Brain pericyte (primary cell): ENCODE data around the gene SLC38A3.
"Not testable (repeated sequence)": the region's sequence is repeated elsewhere in the genome, so short reads cannot be mapped to it uniquely, and the experiment has no call there.

ENCODE experiments used
- DNase-seq: peaks from one replicate; pipeline ENCODE4 v3.0.0-alpha.2; 2012; ENCODE audit warnings: low read depth, low spot score

SLC38A3 gene

DNA sequence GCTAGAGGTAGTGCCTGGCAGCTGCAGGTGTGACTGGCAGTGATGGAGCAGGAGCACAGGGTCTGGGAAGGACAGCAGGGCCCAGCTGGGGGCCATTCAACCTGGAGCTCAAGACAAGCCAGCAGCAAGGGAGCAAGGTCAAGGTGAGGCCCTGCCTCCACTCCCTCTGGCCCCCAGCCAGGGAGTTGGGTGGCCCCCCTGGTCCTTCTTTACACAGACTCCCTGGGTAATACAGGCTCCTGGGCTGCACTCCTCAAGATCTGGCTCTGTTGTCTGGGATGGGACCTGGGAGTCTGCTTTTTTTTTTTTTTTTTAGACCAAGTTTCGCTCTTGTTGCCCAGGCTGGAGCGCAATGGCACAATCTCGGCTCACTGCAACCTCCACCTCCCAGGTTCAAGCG is 45.4 kb downstream of the SLC38A3 start:
- DNase-seq, result no peak

DNA sequence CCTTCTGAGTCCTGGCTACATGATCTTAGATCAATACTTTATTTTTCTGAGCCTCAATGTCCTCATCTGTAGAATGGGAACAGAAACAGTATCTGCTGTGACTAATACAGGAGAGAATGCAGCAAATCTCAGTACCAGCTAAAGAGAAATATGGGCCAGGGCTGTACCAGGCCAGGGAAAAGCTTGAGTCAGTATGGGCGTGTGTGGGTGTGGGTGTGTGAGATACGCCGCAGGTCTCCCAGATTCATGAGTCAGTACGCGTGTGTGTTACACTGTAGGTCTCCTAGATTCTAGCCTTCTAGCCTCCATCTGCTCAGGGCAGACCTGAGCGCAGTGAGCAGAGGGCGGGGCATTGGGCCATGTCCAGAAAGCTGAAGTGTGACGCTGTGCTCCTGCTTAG is 46.1 kb downstream of the SLC38A3 start:
- no peak for DNase-seq

DNA sequence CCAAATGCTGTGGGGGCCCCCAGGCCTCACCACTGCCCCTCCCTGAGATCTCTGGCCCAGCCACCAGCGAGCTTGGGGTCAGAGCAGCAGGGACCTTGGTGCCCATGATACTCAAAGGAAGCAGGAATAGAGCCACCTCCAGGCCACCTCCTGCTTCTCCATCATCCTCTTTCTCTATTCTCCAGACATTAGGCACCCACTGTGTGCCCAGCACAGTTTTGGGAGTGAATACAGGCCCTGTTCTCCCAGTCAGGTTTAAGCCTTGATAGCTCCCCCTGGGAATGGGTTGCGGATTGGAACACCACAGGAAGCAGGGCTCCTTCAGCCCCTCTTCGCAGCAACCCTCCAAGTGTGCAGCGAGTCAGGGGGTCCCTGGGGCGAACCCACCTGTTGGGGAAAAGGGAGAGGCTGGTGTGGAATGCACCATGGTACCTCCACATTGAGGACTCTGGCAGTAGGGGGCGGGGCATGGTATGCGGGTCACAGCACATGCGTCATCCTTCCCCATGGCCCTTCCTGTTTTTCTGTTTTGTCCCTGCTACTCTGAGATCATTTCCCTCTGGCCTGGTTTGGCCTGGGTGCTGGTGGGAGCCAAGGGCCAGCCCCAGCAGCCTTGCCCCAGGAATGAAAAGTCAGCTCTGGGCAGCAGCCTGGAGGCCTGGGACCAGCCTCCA is 49.6 kb downstream of the SLC38A3 start:
- no peak for DNase-seq

DNA sequence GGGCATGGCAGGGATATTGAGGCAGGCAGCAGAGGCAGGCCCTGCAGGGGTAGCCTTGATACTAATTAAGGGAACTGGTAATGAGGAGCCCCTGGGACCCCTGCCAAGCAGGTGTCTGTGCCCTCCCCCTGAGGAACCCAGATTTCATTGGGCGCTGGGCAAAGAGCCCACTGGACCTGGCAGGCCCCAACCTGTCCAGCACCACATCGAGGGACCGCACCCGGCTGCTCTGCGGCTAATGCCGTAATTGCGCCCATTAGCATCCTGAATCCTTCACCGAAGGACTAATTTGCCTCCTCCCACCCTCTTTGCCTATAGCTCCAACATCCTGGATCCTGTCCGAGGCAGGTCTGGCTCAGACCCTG is 50.2 kb downstream of the SLC38A3 start:
- DNase-seq, result no peak

DNA sequence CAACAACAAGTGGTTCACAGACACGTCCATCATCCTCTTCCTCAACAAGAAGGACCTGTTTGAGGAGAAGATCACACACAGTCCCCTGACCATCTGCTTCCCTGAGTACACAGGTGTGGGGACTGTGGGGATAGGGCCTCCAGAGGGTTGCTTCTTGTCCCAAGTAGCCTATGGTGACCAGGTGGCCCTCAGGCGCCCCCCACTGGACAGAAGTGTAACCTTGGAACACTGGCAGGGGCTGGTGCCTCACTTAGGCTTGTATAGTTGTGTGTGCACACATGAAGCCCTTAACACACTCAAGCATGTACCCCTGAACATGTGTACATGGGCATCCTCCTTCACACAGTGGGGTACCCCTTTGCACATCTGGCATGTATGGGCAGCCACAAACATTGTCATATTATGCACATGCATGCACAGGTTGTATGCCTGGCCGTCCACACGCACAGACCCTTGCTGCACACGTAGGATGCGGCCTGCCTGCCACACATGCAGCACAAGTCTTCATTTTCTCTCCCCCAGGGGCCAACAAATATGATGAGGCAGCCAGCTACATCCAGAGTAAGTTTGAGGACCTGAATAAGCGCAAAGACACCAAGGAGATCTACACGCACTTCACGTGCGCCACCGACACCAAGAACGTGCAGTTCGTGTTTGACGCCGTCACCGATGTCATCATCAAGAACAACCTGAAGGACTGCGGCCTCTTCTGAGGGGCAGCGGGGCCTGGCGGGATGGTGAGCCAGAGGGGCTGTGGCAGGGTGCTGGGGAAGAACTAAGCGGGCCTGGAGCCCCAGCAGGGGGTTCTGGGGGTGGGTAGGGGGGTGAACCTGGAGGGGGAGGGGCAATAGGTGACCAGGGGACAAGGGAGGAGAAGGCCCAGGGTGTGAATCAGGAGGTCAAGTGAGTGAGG is 52.2 kb downstream of the SLC38A3 start:
- no peak for DNase-seq

DNA sequence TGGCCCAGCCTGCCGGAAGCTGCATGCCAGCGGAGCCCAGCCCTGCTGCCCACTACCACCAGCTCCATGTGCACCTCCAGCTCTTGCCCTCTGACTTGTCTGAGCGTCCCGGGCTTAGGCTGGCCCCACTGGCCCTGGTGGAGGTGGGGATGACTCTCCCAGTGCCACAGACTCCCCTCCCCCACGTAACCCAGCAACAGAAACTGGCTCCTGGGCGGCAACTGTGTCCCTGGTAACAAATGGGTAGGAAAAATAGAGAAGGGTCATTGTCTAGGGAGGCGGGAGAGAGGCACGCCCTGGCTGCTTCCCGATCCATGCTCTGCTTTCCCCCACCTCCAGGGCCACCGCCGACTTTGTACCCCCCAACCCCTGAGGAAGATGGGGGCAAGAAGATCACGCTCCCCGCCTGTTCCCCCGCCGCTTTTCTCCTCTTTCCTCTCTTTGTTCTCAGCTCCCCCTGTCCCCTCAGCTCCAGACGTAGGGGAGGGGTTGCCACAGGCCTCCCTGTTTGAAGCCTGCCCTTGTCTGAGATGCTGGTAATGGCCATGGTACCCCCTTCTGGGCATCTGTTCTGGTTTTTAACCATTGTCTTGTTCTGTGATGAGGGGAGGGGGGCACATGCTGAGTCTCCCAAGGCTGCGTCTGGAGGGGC is 53.1 kb downstream of the SLC38A3 start:
- no peak for DNase-seq

DNA sequence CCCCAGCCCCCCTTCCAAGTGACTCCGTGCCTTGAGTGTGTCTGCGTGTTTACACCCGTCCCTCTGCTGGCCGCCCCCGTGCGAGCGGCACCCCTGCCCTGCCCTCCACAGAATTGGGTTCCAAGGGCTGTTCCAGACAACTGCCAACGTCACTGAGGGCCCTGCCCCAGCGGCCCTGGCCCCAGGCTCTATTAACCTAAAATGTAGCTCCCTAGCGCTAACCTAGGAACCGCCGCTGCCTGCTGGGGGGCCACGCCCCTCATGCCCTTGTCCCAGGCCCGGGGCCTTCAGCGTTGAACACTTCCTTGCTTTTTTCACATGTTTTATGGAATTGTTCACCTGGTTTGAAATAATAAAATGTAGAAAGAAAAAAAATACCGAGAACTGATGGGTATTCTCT is 53.9 kb downstream of the SLC38A3 start:
- no peak for DNase-seq

DNA sequence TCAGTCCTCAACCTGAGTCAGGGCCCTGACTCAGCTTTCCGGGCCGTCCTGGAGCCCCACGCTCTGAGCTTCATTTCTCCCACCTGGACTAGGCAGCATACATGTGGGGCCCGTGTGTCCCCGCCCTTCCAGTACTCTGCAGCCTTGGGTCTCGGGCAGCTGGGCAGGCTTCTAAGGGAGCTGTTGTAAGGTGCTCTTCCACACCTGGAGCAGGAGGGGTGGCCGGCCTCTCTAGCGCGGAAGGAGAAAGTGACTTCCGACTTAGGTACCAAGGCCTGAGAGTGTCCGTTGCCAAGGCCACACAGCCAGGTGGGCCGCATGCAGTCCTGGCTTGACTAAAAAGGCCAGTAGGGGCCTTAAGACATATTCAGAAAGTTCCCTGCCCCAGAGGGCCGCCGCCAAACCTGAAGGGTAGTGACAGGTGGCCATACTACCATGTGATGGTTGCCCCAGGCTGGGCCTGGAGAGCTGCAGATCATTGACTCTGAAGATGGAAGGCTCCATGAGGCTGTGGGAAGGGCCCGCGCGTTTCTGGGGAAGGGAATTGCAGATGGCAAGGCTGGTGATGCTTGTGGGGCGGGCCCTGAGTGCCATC is 54.5 kb downstream of the SLC38A3 start:
- DNase-seq, result no peak

DNA sequence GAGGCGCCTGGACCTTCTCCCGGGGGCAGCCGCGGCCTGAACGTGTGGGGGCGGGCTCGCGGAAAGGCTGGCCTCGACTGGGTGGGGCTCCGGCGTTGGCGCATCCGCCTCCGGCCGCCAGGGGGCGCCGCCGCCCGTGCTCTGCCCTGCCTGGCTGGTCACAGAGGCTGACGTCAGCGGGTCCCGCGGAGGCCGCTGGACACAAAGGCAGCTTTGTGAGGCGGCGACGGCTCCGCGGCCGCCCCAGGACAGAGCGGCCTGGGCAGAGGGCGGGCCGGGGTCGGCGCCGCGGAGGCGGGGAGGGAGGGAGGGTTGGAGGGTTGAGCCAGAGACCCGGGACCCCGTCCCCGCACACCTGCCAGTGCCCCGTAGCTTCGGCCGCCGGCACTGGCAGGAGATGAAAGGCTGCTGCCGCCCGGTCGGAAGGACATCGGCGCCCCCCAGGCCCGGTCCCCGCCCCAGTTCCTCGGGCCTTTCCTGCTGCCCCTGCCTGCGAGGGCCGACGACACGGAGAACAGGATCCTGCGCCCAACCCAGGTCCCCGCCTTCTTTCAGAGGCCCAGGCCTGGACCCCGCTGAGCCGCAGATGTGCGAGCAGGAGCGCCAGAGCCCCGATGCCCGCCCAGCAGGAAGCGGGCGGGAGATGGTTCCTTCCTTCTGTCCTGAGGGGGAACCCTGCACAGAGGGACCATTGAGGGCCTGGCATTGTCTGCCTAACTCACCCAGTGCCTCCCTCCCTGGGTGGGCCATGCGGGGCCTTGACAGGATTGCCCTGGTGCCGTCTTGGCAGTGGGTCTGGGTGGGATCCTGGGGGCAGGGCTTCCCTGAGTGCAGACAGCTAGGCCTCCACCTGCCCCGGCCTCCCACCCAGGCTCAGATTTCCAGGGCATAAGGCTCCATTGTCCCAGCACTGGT is 55.2 kb downstream of the SLC38A3 start:
- no peak for DNase-seq

DNA sequence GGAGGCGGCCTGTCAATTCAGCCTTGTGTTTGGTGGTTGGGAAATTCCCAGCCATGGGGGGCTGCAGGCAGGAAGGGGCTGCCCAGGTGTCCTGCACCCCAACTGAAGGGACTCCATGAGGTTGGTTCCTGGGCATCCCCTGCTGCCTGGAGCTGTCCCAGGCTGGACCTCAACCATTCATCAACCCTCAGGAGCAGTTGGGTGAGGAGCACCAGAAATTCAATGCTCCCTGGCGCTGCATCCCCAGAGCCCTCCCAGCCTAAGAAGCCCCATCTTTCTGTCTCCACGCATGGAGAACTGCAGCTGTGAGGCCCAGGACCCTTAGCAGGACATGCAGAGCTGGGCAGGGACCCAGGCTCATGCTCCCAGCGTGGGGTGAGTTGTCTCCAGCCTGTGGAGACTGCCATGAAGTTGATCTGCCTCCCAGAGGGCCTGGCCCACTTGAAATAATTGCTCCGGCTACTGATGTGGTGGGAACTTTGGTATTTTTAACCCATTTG is 55.9 kb downstream of the SLC38A3 start:
- no peak for DNase-seq

DNA sequence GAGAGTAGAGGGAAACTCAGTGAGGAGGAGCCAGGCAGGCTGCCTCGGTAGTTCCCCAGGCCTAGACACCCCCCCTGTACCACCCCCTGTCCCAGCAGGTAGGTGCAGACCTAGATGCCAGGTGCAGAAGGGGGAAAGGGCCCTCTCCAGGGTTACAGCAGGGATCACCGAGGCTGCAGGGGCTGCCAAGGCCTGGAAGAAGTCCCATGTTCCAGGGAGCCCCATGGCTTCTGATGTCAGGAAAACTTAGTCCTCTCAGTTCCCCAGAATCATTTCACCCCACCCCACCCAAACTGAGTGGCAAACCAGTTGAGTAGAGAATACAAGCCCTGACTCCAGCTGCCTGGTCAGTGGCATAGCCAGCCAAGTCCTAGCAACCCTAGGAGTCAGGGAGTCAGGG is 56.4 kb downstream of the SLC38A3 start:
- DNase-seq, result no peak

DNA sequence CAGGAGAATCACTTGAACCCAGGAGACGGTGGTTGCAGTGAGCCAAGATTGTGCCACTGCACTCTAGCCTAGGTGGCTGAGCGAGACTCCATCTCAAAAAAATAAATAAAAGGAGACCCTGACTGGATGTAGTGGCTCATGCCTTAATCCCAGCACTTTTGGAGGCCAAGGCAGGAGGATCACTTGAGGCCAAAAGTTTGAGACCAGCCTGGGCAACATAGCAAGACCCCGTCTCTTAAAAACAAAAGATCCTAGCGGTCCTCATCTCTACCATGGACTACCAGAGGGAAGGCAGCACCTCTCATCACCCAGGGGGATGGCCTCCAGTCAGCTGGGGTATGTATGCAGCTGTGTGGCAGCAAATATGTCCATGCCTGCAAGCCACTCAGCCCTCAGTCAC is 57.1 kb downstream of the SLC38A3 start:
- DNase-seq, result not testable (repeated sequence)

DNA sequence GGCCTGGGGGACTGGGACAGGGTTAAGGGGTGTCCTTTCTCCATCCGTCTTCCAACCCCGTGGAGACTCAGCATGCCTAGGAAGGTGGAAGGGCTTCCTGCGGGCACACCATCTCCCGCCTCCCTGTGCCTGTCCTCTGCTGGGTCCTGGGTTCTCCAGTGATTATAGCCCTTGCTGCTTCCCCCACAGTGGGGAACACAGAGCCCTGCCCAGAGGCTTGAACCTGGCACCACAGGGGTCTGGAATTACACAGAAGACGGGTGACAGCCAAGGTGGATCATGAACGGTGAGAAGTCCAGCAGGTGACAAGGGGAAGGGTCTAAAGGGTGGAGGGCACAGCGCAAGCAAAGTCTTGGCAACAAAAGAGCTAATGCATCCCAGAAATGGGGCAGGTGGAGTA is 57.7 kb downstream of the SLC38A3 start:
- no peak for DNase-seq

DNA sequence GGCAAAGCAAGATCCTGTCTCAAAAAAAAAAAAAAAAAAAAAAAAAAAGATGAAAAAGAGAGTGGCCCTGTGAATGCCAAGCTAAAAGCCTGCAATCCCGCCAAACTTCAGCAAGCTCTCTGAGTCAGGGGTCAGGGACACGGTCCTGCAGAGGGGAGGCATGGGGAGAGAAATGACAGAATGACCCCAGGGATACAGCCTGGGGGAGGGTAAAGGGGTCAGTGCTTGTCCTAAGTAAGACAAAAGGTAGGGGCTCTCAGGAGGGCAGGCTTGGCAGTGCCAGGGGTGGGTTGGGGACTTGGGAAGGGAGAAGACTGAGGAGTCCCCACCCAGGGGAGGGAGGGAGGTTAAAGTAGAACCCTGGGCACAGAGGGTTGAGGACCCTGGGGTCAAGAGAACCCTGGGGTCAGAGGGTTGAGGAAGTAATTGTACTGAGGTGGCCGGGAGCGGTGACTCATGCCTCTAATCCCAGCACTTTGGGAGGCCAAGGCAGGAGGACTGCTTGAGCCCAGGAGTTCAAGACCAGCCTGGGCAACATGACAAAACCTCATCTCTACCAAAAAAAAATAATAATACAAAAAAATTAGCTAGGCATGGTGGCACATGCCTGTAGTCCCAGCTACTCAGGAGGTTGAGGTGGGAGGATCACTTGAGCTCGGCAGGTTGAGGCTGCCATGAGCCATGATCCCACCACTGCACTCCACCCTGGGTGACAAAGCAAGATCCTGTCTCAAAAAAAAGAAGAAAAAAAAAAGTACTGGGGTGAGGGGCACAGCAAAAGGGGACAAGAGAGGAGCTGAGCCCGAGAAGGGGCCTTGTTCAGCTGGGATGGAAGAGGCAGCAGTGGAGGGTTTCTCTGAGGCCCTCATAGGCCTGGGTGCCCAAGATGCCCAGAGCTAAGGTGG is 58.7 kb downstream of the SLC38A3 start:
- no peak for DNase-seq

DNA sequence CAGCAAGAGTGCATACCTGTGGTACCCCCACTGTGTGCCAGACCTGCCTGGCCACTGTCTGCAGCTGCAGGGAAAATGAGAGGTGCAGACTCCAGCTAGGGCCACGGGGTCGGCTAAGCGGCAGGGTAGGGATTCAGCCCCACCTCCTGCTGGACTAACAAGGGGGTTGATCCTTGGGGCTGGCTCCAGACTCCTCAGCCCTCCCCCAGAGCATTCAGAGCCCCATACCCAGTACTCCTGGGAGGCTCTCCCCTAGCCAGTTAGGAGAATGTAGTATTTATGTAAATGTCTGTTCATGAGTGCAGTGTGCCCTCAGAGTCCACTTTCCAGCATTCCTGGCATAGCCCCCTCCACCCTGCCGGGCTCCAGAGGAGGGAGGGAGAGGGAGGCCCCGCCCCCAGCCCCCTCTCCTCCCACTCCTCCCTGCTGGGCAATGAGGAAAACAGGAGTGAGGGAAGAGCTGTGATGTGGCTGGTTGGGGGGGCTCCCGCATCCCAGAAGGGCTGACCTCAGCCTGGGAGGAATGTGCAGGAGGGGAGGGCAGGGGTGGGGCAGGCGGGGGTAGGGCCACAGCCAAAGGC is 59.4 kb downstream of the SLC38A3 start:
- DNase-seq, result peak; percentile 75

DNA sequence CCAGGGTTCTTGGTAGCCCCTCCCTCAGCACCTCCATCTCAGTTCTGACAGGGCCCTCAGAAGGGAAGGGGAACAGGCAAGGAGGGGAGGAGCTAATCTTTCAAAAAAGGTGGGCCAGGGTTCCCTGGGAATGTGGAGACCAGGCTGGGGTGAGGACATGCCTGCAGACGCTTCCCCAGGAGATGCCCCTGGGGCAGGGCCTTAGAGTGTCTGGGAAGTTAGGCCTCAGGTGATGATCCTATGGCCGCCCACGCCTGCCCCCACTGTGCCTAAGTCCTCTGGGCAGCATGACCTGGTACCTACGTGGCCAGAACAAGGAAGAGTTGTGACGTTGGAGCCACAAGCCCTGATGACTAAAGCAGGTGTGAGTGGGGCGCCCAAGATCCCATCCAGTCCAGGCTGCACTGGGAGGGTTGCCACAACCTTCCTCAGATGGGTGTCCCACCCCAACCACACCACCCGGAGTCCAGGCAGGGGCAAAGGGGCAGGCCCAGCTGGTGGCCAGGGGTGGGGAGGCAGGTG is 60.0 kb downstream of the SLC38A3 start:
- DNase-seq, result no peak

DNA sequence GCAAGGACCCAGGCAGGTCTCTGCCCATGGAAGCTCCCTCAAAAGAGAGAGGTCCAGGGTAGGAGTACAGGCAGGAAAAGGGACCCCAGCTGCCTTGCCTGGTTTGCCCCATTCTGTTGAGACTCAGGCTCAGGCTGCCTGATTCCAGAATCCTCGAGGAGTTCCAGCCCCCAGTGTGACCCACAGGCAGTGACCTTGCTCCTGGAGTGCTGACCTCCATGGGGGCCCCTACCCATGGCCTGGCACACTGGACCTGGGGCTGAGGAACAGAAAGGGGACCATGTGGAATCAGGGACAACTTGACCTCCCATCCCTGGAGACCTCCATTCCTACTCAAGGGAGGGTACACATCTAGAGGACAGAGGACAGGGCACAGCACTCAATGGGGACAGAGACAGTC is 60.5 kb downstream of the SLC38A3 start:
- no peak for DNase-seq

DNA sequence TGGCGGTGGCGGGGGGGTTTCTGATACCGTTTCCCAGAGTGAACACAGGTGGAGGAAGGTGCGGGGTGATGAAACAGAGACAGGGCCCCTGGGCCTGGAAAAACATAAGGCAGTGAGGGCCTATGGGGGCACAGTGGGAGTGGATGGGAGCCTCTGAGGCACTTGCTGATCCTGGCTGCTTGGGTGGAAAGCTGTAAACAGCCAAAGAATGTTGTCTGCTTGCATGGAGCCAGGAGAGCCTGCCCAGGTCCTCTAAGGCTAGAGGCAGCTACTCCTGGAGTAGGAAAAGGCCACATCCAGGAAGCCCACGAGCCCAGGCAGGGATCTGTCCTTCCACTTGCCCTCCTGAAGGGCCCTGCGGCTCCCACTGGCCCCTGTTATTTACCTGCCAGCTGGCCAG is 60.9 kb downstream of the SLC38A3 start:
- DNase-seq, result no peak

DNA sequence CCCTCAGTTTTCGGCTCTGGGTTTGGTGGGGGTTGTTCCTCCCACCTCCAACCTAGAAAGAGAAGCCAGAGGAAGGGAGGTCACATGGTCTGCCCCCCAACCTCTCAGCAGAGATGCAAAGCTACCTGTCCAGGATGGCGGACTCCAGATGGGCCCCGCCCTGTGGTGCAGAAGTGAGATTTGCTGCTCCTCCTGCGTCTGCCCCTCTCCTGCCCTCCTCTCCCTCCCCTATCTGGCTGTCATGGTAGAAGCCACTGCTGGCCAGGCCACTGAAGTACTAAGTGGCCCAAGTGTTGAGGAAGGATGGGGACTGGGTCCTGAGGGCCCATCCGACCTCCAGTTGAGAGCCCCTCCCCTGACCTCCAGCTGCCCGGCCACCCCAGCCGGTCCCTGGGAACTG is 61.8 kb downstream of the SLC38A3 start:
- no peak for DNase-seq
